ENCODE data around the gene TMEM232.
"Not testable (repeated sequence)": the region's sequence is repeated elsewhere in the genome, so short reads cannot be mapped to it uniquely, and the experiment has no call there.

TMEM232 gene

GRCh38 chr5:110703481-110703880, 23.0 kb downstream of the TMEM232 start:
- H3K9me3 ChIP-seq: no peaks in the 10 kb centered on the region
- H3K4me1 ChIP-seq (ENCODE audit: control insufficient read depth in 1 of 2, insufficient read depth in 1 of 2, low read depth in 1 of 2, low read length in 1 of 2): no peaks in the 10 kb centered on the region
- no peaks in the 10 kb centered on the region for H3K27me3 ChIP-seq
- no peaks in the 10 kb centered on the region for H3K36me3 ChIP-seq
- no peak overlapping the region for H3K27ac ChIP-seq
- TF ChIP-seq, protein P1, sequence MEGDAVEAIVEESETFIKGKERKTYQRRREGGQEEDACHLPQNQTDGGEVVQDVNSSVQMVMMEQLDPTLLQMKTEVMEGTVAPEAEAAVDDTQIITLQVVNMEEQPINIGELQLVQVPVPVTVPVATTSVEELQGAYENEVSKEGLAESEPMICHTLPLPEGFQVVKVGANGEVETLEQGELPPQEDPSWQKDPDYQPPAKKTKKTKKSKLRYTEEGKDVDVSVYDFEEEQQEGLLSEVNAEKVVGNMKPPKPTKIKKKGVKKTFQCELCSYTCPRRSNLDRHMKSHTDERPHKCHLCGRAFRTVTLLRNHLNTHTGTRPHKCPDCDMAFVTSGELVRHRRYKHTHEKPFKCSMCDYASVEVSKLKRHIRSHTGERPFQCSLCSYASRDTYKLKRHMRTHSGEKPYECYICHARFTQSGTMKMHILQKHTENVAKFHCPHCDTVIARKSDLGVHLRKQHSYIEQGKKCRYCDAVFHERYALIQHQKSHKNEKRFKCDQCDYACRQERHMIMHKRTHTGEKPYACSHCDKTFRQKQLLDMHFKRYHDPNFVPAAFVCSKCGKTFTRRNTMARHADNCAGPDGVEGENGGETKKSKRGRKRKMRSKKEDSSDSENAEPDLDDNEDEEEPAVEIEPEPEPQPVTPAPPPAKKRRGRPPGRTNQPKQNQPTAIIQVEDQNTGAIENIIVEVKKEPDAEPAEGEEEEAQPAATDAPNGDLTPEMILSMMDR (IDR thresholded peaks at IDR 0.05): no peak
- no peak overlapping the region for H3K4me3 ChIP-seq (ENCODE audit: low read depth in 1 of 2, low read length in 1 of 2)

DNA sequence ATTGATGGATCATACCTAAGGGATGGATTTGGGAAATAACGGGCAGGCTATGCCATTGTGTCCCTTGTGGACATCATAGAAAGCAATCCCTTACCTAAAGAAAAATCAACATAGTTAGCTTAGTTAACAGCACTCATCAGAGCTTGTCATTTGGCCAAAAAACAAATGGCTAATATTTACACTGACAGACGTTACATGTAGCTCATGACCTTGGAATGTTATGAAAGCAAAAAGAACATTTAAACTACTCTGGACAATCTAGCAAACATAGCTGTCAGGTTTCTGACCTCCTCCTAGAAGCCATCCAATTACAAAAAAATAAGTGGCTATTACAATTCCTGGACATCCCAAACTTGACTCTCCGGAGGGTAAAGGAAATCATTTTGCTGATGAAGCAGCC, 23.8 kb downstream of the TMEM232 start:
- no peaks in the 10 kb centered on the region for H3K9me3 ChIP-seq
- no peaks in the 10 kb centered on the region for H3K4me1 ChIP-seq (ENCODE audit: control insufficient read depth in 1 of 2, insufficient read depth in 1 of 2, low read depth in 1 of 2, low read length in 1 of 2)
- no peak overlapping the region for H3K4me3 ChIP-seq (ENCODE audit: low read depth in 1 of 2, low read length in 1 of 2)
- no peaks in the 10 kb centered on the region for H3K27me3 ChIP-seq
- H3K36me3 ChIP-seq: no peaks in the 10 kb centered on the region
- TF ChIP-seq, protein P1 (IDR thresholded peaks at IDR 0.05): no peak
- no peak overlapping the region for H3K27ac ChIP-seq

- H3K27ac ChIP-seq: no peak overlapping the region
- no peaks in the 10 kb centered on the region for H3K36me3 ChIP-seq
- H3K9me3 ChIP-seq: no peaks in the 10 kb centered on the region
- no peaks in the 10 kb centered on the region for H3K27me3 ChIP-seq
- H3K4me3 ChIP-seq (ENCODE audit: low read depth in 1 of 2, low read length in 1 of 2): no peak overlapping the region
- H3K4me1 ChIP-seq (ENCODE audit: control insufficient read depth in 1 of 2, insufficient read depth in 1 of 2, low read depth in 1 of 2, low read length in 1 of 2): no peaks in the 10 kb centered on the region
- TF ChIP-seq, protein P1 (IDR thresholded peaks at IDR 0.05): no peak
These were observed 24.2 kb downstream of the TMEM232 start for GRCh38 chr5:110702300-110702699.

- H3K4me3 ChIP-seq (ENCODE audit: low read depth in 1 of 2, low read length in 1 of 2); H3K27ac ChIP-seq; H3K27me3 ChIP-seq; H3K36me3 ChIP-seq; H3K4me1 ChIP-seq (ENCODE audit: control insufficient read depth in 1 of 2, insufficient read depth in 1 of 2, low read depth in 1 of 2, low read length in 1 of 2); H3K9me3 ChIP-seq: not testable (repeated sequence)
These were observed 33.8 kb downstream of the TMEM232 start for GRCh38 chr5:110692669-110693068.

- H3K9me3 ChIP-seq; H3K4me1 ChIP-seq (ENCODE audit: control insufficient read depth in 1 of 2, insufficient read depth in 1 of 2, low read depth in 1 of 2, low read length in 1 of 2): not testable (repeated sequence)
These were observed 35.9 kb downstream of the TMEM232 start for GRCh38 chr5:110690587-110690986.

GRCh38 chr5:110687485-110687884, 39.0 kb downstream of the TMEM232 start:
- TF ChIP-seq, protein P1 (IDR thresholded peaks at IDR 0.05): no peak
- Histone ChIP-seq H3K27me3 (no peaks in the 10 kb centered on the region), H3K9me3 (no peaks in the 10 kb centered on the region)

More at GRCh38 chr5:110690587-110690986, 35.9 kb downstream of the TMEM232 start:
- not testable (repeated sequence) for H3K27ac ChIP-seq; H3K27me3 ChIP-seq; H3K36me3 ChIP-seq; H3K4me3 ChIP-seq (ENCODE audit: low read depth in 1 of 2, low read length in 1 of 2)

DNA sequence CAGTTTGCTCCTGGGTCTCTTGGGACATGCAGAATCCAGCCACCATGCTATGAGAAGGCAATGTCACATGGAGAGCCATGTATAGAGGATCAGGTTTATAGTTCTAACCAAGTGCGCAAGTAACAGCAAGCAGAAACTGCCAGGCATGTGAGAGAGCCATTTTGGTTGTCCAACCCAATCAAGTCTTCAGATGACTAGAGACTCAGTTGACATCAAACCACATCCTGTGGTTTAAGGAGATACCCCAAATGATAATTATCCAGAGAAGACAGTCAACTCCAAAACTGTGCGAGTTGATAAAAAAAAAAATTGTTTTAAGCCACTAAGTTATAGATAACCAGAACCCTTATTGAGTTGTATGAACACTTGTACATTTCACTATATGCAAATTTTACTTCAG, 40.2 kb downstream of the TMEM232 start:
- no peak overlapping the region for H3K4me3 ChIP-seq (ENCODE audit: low read depth in 1 of 2, low read length in 1 of 2)
- TF ChIP-seq, protein P1 (IDR thresholded peaks at IDR 0.05): no peak
- H3K4me1 ChIP-seq (ENCODE audit: control insufficient read depth in 1 of 2, insufficient read depth in 1 of 2, low read depth in 1 of 2, low read length in 1 of 2): no peaks in the 10 kb centered on the region
- H3K36me3 ChIP-seq: no peaks in the 10 kb centered on the region
- no peaks in the 10 kb centered on the region for H3K27me3 ChIP-seq
- H3K9me3 ChIP-seq: no peaks in the 10 kb centered on the region
- no peak overlapping the region for H3K27ac ChIP-seq

More at GRCh38 chr5:110687485-110687884, 39.0 kb downstream of the TMEM232 start:
- Histone ChIP-seq H3K36me3 (no peaks in the 10 kb centered on the region), H3K4me1 (ENCODE audit: control insufficient read depth in 1 of 2, insufficient read depth in 1 of 2, low read depth in 1 of 2, low read length in 1 of 2) (no peaks in the 10 kb centered on the region), H3K4me3 (ENCODE audit: low read depth in 1 of 2, low read length in 1 of 2) (no peak overlapping the region), H3K27ac (no peak overlapping the region)
